ENCODE data around the gene RPTOR. TPM values are rescaled to one million over a fixed set of nuclear protein-coding genes. Genes with fewer than 3 reads are reported as not detected.

Gene RPTOR, protein sequence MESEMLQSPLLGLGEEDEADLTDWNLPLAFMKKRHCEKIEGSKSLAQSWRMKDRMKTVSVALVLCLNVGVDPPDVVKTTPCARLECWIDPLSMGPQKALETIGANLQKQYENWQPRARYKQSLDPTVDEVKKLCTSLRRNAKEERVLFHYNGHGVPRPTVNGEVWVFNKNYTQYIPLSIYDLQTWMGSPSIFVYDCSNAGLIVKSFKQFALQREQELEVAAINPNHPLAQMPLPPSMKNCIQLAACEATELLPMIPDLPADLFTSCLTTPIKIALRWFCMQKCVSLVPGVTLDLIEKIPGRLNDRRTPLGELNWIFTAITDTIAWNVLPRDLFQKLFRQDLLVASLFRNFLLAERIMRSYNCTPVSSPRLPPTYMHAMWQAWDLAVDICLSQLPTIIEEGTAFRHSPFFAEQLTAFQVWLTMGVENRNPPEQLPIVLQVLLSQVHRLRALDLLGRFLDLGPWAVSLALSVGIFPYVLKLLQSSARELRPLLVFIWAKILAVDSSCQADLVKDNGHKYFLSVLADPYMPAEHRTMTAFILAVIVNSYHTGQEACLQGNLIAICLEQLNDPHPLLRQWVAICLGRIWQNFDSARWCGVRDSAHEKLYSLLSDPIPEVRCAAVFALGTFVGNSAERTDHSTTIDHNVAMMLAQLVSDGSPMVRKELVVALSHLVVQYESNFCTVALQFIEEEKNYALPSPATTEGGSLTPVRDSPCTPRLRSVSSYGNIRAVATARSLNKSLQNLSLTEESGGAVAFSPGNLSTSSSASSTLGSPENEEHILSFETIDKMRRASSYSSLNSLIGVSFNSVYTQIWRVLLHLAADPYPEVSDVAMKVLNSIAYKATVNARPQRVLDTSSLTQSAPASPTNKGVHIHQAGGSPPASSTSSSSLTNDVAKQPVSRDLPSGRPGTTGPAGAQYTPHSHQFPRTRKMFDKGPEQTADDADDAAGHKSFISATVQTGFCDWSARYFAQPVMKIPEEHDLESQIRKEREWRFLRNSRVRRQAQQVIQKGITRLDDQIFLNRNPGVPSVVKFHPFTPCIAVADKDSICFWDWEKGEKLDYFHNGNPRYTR (N-terminal part only)
- 26.6 to 33.4 TPM (median 30.4 TPM) in 5 replicates for total RNA-seq (2022; extraction: Qiagen RNA extraction; ENCODE audit: low read depth)

DNA sequence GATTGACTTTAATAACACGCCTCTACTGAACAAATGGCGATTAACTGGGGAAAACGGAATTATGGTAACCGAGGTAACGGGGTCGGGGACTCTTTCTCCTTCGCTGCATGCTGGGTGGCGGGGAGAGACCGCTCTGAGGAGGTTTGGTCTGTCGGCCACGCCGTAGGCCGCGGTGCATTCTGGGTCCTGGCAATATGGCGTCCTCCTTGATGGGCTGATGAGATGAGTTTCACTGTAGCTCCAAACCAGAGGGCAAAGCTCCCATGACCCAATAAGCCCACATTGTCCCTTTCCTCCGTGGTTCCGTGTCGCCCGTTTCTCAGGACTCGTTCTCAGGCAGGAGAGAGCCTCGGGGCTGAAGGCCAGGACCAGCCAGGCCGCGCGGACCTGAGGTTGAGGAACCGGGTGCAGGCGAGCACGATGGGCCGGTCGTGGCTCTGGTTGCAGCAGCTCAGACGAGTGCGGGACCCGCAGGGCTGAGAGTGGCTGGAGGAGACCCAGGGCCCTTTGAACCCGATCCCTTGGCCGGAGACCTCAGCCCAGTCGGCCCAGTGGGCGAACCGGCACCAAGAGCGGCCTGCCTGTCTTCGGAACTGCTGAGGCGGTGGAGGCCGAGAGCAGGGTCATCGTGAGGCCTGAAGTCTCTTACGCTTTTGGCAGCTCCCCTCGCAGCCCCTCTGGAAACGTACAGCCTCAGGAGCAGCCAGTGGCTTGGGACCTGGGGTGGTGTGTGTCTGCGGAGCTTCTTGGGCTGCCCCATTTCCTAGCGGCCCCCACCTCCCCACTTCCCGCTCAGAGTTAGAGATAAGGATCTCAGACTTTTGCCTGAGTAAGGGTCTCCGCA is at the start of gene RPTOR:
Gene RPTOR, plus strand, starts transcription at position 184 of the 844 bp plus-strand sequence. CDS start 792 bp downstream, outside the sequence.

DNA sequence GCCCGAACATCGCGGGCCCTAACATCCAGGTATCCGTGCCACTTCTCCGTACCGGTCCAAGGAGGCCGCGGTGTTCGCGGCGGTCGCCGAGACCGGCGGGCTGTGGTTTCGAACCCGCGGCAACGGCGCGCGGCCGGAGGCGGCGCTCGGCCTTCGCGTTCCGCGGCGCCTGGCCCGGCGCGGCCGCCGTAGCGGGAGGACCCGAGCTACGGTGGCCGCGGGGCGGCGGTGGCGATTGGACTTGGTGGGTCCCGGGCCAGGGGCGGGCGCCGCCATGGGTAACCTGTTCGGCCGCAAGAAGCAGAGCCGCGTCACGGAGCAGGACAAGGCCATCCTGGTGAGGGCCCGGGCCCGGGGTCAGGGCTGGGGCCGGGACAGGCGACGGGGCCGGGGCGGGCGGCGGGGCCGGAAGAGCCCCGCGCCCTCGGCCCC is 447.0 kb downstream of the RPTOR start, which contains the start of gene CHMP6:
Gene CHMP6, plus strand, starts transcription at position 197 of the 432 bp plus-strand sequence. Its CDS starts 78 bp downstream, at position 275.

Other genes with a start within 250 kb of the RPTOR start
- 40.9 to 53.3 TPM (median 46.5 TPM) in 5 replicates for gene ENDOV, start 129.7 kb upstream of the RPTOR start, total RNA-seq (2022; extraction: Qiagen RNA extraction; ENCODE audit: low read depth)
- 52.6 to 105 TPM (median 77.4 TPM) in 5 replicates for gene NPTX1, start 68.2 kb upstream of the RPTOR start, total RNA-seq (2022; extraction: Qiagen RNA extraction; ENCODE audit: low read depth)